ENCODE data around the gene FAM210B. TPM values are rescaled to one million over a fixed set of nuclear protein-coding genes. Genes with fewer than 3 reads are reported as not detected.

Gene FAM210B
- total RNA-seq, 1 donor from 2014 or later, result 17.9 TPM

GRCh38 chr20:56412949-56413348, 54.2 kb downstream of the FAM210B start:
- DNase-seq (ENCODE audit: low spot score in 2 of 2), result no peak
- no peak for TF ChIP-seq CTCF (IDR thresholded peaks at IDR 0.05)
- Histone ChIP-seq H3K27me3 (no peaks in the 10 kb centered on the region), H3K36me3 (peaks cover 0 to 11% of the 10 kb centered on the region in 2 donors), H3K4me1 (no peaks in the 10 kb centered on the region), H3K4me3 (peak overlapping the region; percentile 27 to 31), H3K27ac (no peak overlapping the region), H3K9me3 (no peaks in the 10 kb centered on the region)
- intact Hi-C loops (cut with DNase I), result no loop called here

GRCh38 chr20:56414842-56415765, 56.3 kb downstream of the FAM210B start:
- TF ChIP-seq CTCF (IDR thresholded peaks at IDR 0.05), result no peak
- intact Hi-C loops (cut with DNase I), result no loop called here
- DNase-seq (ENCODE audit: low spot score in 2 of 2), result no peak
- Histone ChIP-seq H3K27me3 (no peaks in the 10 kb centered on the region), H3K27ac (no peak overlapping the region), H3K4me3 (no peak overlapping the region), H3K4me1 (no peaks in the 10 kb centered on the region), H3K9me3 (no peaks in the 10 kb centered on the region), H3K36me3 (no peaks in the 10 kb centered on the region)

- DNase-seq (ENCODE audit: low spot score in 2 of 2), result no peak
- TF ChIP-seq CTCF (IDR thresholded peaks at IDR 0.05), result no peak
- H3K4me1 ChIP-seq, result no peaks in the 10 kb centered on the region
- intact Hi-C loops (cut with DNase I), result no loop called here
- no peak overlapping the region for H3K4me3 ChIP-seq
- no peaks in the 10 kb centered on the region for H3K36me3 ChIP-seq
- no peaks in the 10 kb centered on the region for H3K27me3 ChIP-seq
- H3K9me3 ChIP-seq, result no peaks in the 10 kb centered on the region
- no peak overlapping the region for H3K27ac ChIP-seq
Observed at GRCh38 chr20:56417402-56417801, 58.6 kb downstream of the FAM210B start.

GRCh38 chr20:56417911-56418310, 59.1 kb downstream of the FAM210B start:
- Histone ChIP-seq H3K27me3 (no peaks in the 10 kb centered on the region), H3K9me3 (no peaks in the 10 kb centered on the region), H3K4me3 (no peak overlapping the region), H3K4me1 (no peaks in the 10 kb centered on the region), H3K36me3 (no peaks in the 10 kb centered on the region), H3K27ac (peak overlapping the region; percentile 7 to 30)
- no peak for DNase-seq (ENCODE audit: low spot score in 2 of 2)
- TF ChIP-seq CTCF (IDR thresholded peaks at IDR 0.05), result no peak
- intact Hi-C loops (cut with DNase I), result no loop called here

Other genes starting within 250 kb of the FAM210B start
- gene MC3R, start 110.2 kb upstream of the FAM210B start, total RNA-seq, result not detected
- not detected for gene AURKA, start 33.2 kb downstream of the FAM210B start, total RNA-seq
- 13.7 TPM for gene CSTF1, start 33.7 kb downstream of the FAM210B start, total RNA-seq
- gene CASS4, start 53.3 kb downstream of the FAM210B start, total RNA-seq, result 11.2 TPM
- 54.5 TPM for gene RTF2, start 109.7 kb downstream of the FAM210B start, total RNA-seq
- not detected for gene FAM209A, start 165.8 kb downstream of the FAM210B start, total RNA-seq
- not detected for gene FAM209B, start 174.3 kb downstream of the FAM210B start, total RNA-seq

All from ascending aorta (tissue), 2 donors.